HEK293 (cell line): ENCODE data around the gene KCTD15.

Experiments used
- BCL6B ChIP-seq: fragments of 450-650 bp; formaldehyde crosslinking; IDR thresholded peaks from 2 replicates; pipeline ENCODE4 v1.5.1; 2017; ENCODE audit warnings: missing biosample characterization, missing genetic modification characterization
- GLI2 ChIP-seq: fragments of 450-650 bp; formaldehyde crosslinking; IDR thresholded peaks from 2 replicates; pipeline ENCODE4; 2017; ENCODE audit warnings: missing biosample characterization, missing genetic modification characterization, low read depth, borderline replicate concordance
- IKZF3 ChIP-seq: fragments of 450-650 bp; IDR thresholded peaks from 2 replicates; pipeline ENCODE4 v1.5.0; 2018; ENCODE audit warnings: missing biosample characterization, mild to moderate bottlenecking, missing genetic modification characterization, moderate library complexity
- INSM2 ChIP-seq: fragments of 450-650 bp; formaldehyde crosslinking; IDR thresholded peaks from 2 replicates; pipeline ENCODE4 v1.5.1; 2016; ENCODE audit warnings: missing biosample characterization, missing genetic modification characterization
- KLF16 ChIP-seq: fragments of 450-650 bp; formaldehyde crosslinking; IDR thresholded peaks from 2 replicates; pipeline ENCODE4 v1.5.1; 2017; ENCODE audit warnings: missing biosample characterization, missing genetic modification characterization
- KLF7 ChIP-seq: fragments of 450-650 bp; formaldehyde crosslinking; IDR thresholded peaks from 2 replicates; pipeline ENCODE4 v1.5.1; 2016; ENCODE audit warnings: missing biosample characterization, missing genetic modification characterization, borderline replicate concordance
- OVOL3 ChIP-seq: fragments of 450-650 bp; formaldehyde crosslinking; IDR thresholded peaks from 2 replicates; pipeline ENCODE4 v1.5.1; 2016; ENCODE audit warnings: missing biosample characterization, missing genetic modification characterization
- REST ChIP-seq: fragments of 450-650 bp; formaldehyde crosslinking; IDR thresholded peaks from 2 replicates; pipeline ENCODE4 v1.5.1; 2016; ENCODE audit warnings: missing biosample characterization, missing genetic modification characterization
- ZBTB17 ChIP-seq: fragments of 450-650 bp; formaldehyde crosslinking; IDR thresholded peaks from 2 replicates; pipeline ENCODE4 v1.5.1; 2016; ENCODE audit warnings: missing biosample characterization, missing genetic modification characterization
- ZBTB48 ChIP-seq: fragments of 450-650 bp; formaldehyde crosslinking; IDR thresholded peaks from 2 replicates; pipeline ENCODE4 v1.5.1; 2016; ENCODE audit warnings: missing biosample characterization, missing genetic modification characterization
- ZBTB7A ChIP-seq: fragments of 450-650 bp; formaldehyde crosslinking; IDR thresholded peaks from 2 replicates; pipeline ENCODE4 v1.5.1; 2016; ENCODE audit warnings: low read depth, missing biosample characterization, missing genetic modification characterization
- ZEB2 ChIP-seq: fragments of 450-650 bp; formaldehyde crosslinking; IDR thresholded peaks from 2 replicates; pipeline ENCODE4 v1.5.1; 2016; ENCODE audit warnings: missing biosample characterization, missing genetic modification characterization
- ZNF10 ChIP-seq: fragments of 450-650 bp; formaldehyde crosslinking; IDR thresholded peaks from 2 replicates; pipeline ENCODE4 v1.5.1; 2017; ENCODE audit warnings: missing biosample characterization, missing genetic modification characterization
- ZNF184 ChIP-seq: fragments of 450-650 bp; IDR thresholded peaks from 2 replicates; pipeline ENCODE4 v1.5.1; 2018; ENCODE audit warnings: missing biosample characterization, mild to moderate bottlenecking, missing genetic modification characterization
- ZNF324 ChIP-seq: fragments of 450-650 bp; formaldehyde crosslinking; IDR thresholded peaks from 2 replicates; pipeline ENCODE4 v1.5.1; 2016; ENCODE audit warnings: missing biosample characterization, missing genetic modification characterization
- ZNF350 ChIP-seq: fragments of 450-650 bp; formaldehyde crosslinking; IDR thresholded peaks from 2 replicates; pipeline ENCODE4 v1.5.0; 2017; ENCODE audit warnings: missing biosample characterization, mild to moderate bottlenecking, missing genetic modification characterization
- ZNF354C ChIP-seq: fragments of 450-650 bp; formaldehyde crosslinking; IDR thresholded peaks from 2 replicates; pipeline ENCODE4 v1.5.1; 2016; ENCODE audit warnings: missing biosample characterization, missing genetic modification characterization, low read depth, borderline replicate concordance
- ZNF530 ChIP-seq: fragments of 450-650 bp; formaldehyde crosslinking; IDR thresholded peaks from 2 replicates; pipeline ENCODE4 v1.5.1; 2016; ENCODE audit warnings: low read depth, missing biosample characterization, missing genetic modification characterization
- ZNF560 ChIP-seq: fragments of 450-650 bp; formaldehyde crosslinking; IDR thresholded peaks from 2 replicates; pipeline ENCODE4 v1.5.1; 2017; ENCODE audit warnings: missing biosample characterization, missing genetic modification characterization, borderline replicate concordance
- ZNF596 ChIP-seq: fragments of 450-650 bp; IDR thresholded peaks from 2 replicates; pipeline ENCODE4 v1.5.0; 2018; ENCODE audit warnings: missing biosample characterization, mild to moderate bottlenecking, missing genetic modification characterization, moderate library complexity
- ZNF610 ChIP-seq: fragments of 450-650 bp; formaldehyde crosslinking; IDR thresholded peaks from 2 replicates; pipeline ENCODE4 v1.5.1; 2016; ENCODE audit warnings: missing biosample characterization, missing genetic modification characterization, borderline replicate concordance
- ZNF658 ChIP-seq: fragments of 450-650 bp; formaldehyde crosslinking; IDR thresholded peaks from 2 replicates; pipeline ENCODE4; 2016; ENCODE audit warnings: missing biosample characterization, missing genetic modification characterization
- ZNF660 ChIP-seq: fragments of 450-650 bp; IDR thresholded peaks from 2 replicates; pipeline ENCODE4 v1.5.1; 2018; ENCODE audit warnings: missing biosample characterization, mild to moderate bottlenecking, missing genetic modification characterization
- ZNF776 ChIP-seq: fragments of 450-650 bp; formaldehyde crosslinking; IDR thresholded peaks from 2 replicates; pipeline ENCODE4 v1.5.0; 2017; ENCODE audit warnings: missing biosample characterization, missing genetic modification characterization, borderline replicate concordance
- ZNF791 ChIP-seq: fragments of 450-650 bp; formaldehyde crosslinking; IDR thresholded peaks from 2 replicates; pipeline ENCODE4 v1.5.1; 2016; ENCODE audit warnings: missing biosample characterization, missing genetic modification characterization
- ZXDB ChIP-seq: fragments of 450-650 bp; formaldehyde crosslinking; IDR thresholded peaks from 2 replicates; pipeline ENCODE4 v1.5.1; 2016; ENCODE audit warnings: missing biosample characterization, missing genetic modification characterization
- TF ChIP-seq, protein P1 (sequence below): fragments of 450-650 bp; IDR thresholded peaks from 2 replicates; pipeline ENCODE4 v1.5.1; 2018; ENCODE audit warnings: missing biosample characterization, mild to moderate bottlenecking, missing genetic modification characterization

The KCTD15 gene

GRCh38 chr19:33798681-33799111 lies 2.0 kb downstream of the KCTD15 start (continued):
- TF ChIP-seq INSM2 (tag by site-specific recombination) (0 out of 2 replicates have a peak, but pooled peaks have one; percentile 30), ZNF610 (tag by site-specific recombination) (no peak), ZNF560 (tag by site-specific recombination) (no peak), ZNF791 (tag by site-specific recombination) (no peak), BCL6B (tag by site-specific recombination) (no peak), ZBTB17 (tag by site-specific recombination) (peak; percentile 55), ZNF596 (tag by site-specific recombination) (no peak), GLI2 (tag by site-specific recombination) (no peak), IKZF3 (peak; percentile 26; the same call in 1 of the 2 replicates), ZNF658 (tag by site-specific recombination) (no peak), ZBTB7A (tag by site-specific recombination) (no peak), ZEB2 (tag by site-specific recombination) (no peak), KLF16 (no peak), ZBTB48 (tag by site-specific recombination) (no peak), ZNF324 (tag by site-specific recombination) (no peak), ZNF350 (no peak), KLF7 (tag by site-specific recombination) (0 out of 2 replicates have a peak, but pooled peaks have one; percentile 2), REST (tag by site-specific recombination) (no peak), ZNF184 (no peak), ZNF660 (tag by site-specific recombination) (no peak), ZNF530 (tag by site-specific recombination) (no peak), ZNF10 (no peak), ZNF354C (tag by site-specific recombination) (no peak), OVOL3 (no peak), ZNF776 (tag by site-specific recombination) (no peak), ZXDB (tag by site-specific recombination) (no peak)
- TF ChIP-seq, protein P1, sequence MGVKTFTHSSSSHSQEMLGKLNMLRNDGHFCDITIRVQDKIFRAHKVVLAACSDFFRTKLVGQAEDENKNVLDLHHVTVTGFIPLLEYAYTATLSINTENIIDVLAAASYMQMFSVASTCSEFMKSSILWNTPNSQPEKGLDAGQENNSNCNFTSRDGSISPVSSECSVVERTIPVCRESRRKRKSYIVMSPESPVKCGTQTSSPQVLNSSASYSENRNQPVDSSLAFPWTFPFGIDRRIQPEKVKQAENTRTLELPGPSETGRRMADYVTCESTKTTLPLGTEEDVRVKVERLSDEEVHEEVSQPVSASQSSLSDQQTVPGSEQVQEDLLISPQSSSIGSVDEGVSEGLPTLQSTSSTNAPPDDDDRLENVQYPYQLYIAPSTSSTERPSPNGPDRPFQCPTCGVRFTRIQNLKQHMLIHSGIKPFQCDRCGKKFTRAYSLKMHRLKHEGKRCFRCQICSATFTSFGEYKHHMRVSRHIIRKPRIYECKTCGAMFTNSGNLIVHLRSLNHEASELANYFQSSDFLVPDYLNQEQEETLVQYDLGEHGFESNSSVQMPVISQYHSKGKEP (tag by site-specific recombination): no peak
